ENCODE results near the gene P3H3.

Gene P3H3

DNA sequence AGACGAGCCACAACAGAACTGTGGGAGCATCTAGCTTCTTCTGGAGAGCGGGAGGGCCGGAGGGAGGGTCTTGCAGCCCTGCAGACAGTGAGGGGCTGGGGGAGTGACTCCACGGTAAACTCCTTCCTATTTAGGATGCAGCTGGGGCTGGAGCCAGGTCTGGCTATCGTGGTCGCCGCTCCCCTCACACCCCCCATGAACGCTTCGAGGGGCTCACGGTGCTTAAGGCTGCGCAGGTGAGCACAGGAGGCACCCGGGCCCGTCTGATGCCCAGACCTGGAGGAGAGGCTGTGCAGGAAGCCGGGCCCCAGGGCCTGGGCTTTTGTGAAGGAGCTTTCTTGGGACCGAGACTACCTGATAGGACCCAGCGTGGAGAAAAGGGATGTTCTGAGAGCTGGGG is 8.6 kb downstream of the P3H3 start:
- peaks cover 37% of the 10 kb centered on the region for H3K36me3 ChIP-seq (ENCODE audit: control insufficient read depth, insufficient read depth, low read length)
- H3K4me3 ChIP-seq (ENCODE audit: low read length), result no peak overlapping the region
- WGBS (ENCODE audit: insufficient coverage, insufficient read length), result no CpG with 5 or more reads among the region's 16 CpGs
- H3K4me1 ChIP-seq (ENCODE audit: control insufficient read depth, insufficient read depth, low read length), result no peaks in the 10 kb centered on the region
- no peaks in the 10 kb centered on the region for H3K9me3 ChIP-seq (ENCODE audit: control insufficient read depth, insufficient read depth, low read length)
- DNase-seq (ENCODE audit: low read depth, low spot score), result no peak
- no peak overlapping the region for H3K27ac ChIP-seq (ENCODE audit: low read length)
- H3K27me3 ChIP-seq (ENCODE audit: control insufficient read depth, insufficient read depth, low read length), result no peaks in the 10 kb centered on the region

DNA sequence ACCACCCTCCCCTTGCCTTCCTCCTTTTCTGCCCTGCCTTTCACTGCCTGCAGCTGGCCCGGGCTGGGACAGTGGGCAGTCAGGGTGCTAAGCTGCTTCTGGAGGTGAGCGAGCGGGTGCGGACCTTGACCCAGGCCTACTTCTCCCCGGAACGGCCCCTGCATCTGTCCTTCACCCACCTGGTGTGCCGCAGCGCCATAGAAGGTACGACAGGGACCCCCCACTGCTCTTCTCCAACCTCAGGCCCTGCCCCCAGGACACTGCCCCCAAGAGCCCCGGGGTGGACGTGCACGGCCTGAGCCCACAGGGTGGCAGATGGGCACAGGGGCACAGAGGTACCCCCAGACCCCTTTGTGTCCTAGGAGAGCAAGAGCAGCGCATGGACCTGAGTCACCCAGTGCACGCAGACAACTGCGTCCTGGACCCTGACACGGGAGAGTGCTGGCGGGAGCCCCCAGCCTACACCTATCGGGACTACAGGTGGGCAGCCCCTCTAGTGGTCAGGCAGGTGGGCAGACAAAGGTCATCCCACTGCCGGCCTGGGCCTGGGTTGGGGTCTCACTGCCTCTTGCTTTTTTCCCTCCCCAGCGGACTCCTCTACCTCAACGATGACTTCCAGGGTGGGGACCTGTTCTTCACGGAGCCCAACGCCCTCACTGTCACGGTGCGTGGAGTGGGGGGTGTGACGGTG is 9.3 kb downstream of the P3H3 start:
- WGBS (ENCODE audit: insufficient coverage, insufficient read length), result no CpG with 5 or more reads among the region's 26 CpGs
- H3K9me3 ChIP-seq (ENCODE audit: control insufficient read depth, insufficient read depth, low read length), result no peaks in the 10 kb centered on the region
- H3K27me3 ChIP-seq (ENCODE audit: control insufficient read depth, insufficient read depth, low read length), result no peaks in the 10 kb centered on the region
- no peak for DNase-seq (ENCODE audit: low read depth, low spot score)
- no peak overlapping the region for H3K27ac ChIP-seq (ENCODE audit: low read length)
- peaks cover 35% of the 10 kb centered on the region for H3K36me3 ChIP-seq (ENCODE audit: control insufficient read depth, insufficient read depth, low read length)
- H3K4me1 ChIP-seq (ENCODE audit: control insufficient read depth, insufficient read depth, low read length), result no peaks in the 10 kb centered on the region
- H3K4me3 ChIP-seq (ENCODE audit: low read length), result no peak overlapping the region

DNA sequence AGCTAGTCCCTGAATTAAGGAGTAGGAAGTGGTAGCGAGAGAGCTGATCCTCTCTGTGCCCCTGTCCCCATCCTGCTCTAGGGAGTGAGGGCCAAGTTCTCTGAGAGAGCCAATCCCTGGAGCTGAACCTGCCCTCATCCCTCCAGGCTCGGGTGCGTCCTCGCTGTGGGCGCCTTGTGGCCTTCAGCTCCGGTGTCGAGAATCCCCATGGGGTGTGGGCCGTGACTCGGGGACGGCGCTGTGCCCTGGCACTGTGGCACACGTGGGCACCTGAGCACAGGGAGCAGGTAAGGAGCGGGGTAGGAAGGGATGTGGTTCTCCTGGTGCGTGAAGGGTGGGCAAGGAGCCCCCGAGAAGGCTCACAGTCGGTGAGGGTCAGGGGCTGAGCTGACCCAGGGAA is 10.6 kb downstream of the P3H3 start:
- Histone ChIP-seq H3K36me3 (ENCODE audit: control insufficient read depth, insufficient read depth, low read length) (peaks cover 37% of the 10 kb centered on the region), H3K4me1 (ENCODE audit: control insufficient read depth, insufficient read depth, low read length) (0 out of 2 replicates have a peak, but pooled peaks cover 1% of the 10 kb centered on the region), H3K4me3 (ENCODE audit: low read length) (no peak overlapping the region), H3K9me3 (ENCODE audit: control insufficient read depth, insufficient read depth, low read length) (no peaks in the 10 kb centered on the region), H3K27ac (ENCODE audit: low read length) (no peak overlapping the region), H3K27me3 (ENCODE audit: control insufficient read depth, insufficient read depth, low read length) (no peaks in the 10 kb centered on the region)
- WGBS (ENCODE audit: insufficient coverage, insufficient read length), result no CpG with 5 or more reads among the region's 16 CpGs
- DNase-seq (ENCODE audit: low read depth, low spot score), result no peak

DNA sequence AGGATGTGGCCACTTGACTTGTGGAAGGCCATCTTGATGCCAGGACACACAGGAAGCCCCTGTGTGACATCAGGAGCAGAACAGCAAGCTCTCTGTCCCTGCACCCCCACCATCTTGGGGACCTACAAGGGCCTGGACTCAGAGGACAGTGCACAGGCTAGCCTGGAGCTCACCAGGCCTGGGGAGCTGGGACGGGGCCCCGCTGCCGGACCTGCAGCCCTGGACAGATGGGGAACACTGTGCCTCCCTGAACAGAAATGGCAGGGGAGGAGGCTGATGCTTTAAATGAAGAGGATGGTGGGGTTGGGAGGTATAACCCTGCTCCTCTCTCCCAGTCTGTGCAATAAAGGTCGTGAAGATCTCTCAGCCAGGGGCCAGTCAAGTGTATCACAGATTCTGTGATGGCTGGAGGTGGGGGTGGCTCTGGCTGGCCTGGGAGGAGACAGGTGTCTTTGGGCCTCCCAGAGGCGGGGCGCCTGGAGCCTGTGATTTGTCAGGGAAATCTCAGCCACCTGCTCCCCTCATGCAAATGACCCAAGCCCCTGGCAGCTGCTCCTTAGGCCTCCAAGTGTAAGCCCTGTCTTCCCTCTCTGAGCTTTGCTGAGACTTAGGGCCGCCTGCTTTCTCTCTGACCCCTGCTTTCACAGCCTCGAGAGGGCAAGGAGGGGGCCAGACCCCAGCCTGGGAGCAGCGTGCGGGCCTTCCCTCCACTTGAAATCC is 11.4 kb downstream of the P3H3 start:
- WGBS (ENCODE audit: insufficient coverage, insufficient read length), result no CpG with 5 or more reads among the region's 10 CpGs
- peaks cover 38% of the 10 kb centered on the region for H3K36me3 ChIP-seq (ENCODE audit: control insufficient read depth, insufficient read depth, low read length)

DNA sequence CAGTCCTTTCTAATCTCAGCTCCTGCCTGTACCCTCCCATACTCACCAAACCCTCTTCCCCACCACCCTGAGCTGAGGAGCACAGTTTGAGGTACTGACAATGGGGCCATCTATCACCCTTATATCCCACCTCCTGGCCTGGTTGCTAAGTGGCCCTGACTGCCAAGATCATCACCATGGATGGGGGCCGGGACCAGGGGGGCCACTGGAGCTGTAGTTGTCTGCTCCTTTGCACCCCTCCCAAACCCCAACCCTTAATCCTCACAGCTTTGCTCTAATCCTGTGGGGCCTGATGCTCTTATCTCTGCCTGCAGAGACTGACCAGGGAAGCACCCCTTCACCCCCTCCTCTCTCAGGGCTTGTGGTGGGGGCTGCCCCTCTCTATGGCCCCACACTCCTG is 12.1 kb downstream of the P3H3 start:
- H3K4me1 ChIP-seq (ENCODE audit: control insufficient read depth, insufficient read depth, low read length), result 0 out of 2 replicates have a peak, but pooled peaks cover 1% of the 10 kb centered on the region
- H3K36me3 ChIP-seq (ENCODE audit: control insufficient read depth, insufficient read depth, low read length), result peaks cover 42% of the 10 kb centered on the region
- H3K27ac ChIP-seq (ENCODE audit: low read length), result no peak overlapping the region
- H3K27me3 ChIP-seq (ENCODE audit: control insufficient read depth, insufficient read depth, low read length), result no peaks in the 10 kb centered on the region
- H3K9me3 ChIP-seq (ENCODE audit: control insufficient read depth, insufficient read depth, low read length), result no peaks in the 10 kb centered on the region
- WGBS (ENCODE audit: insufficient coverage, insufficient read length), result no CpG with 5 or more reads among the region's 1 CpG
- DNase-seq (ENCODE audit: low read depth, low spot score), result no peak
- no peak overlapping the region for H3K4me3 ChIP-seq (ENCODE audit: low read length)

More for the DNA sequence above, 11.4 kb downstream of the P3H3 start:
- Histone ChIP-seq H3K4me3 (ENCODE audit: low read length) (no peak overlapping the region), H3K4me1 (ENCODE audit: control insufficient read depth, insufficient read depth, low read length) (0 out of 2 replicates have a peak, but pooled peaks cover 1% of the 10 kb centered on the region), H3K9me3 (ENCODE audit: control insufficient read depth, insufficient read depth, low read length) (no peaks in the 10 kb centered on the region), H3K27ac (ENCODE audit: low read length) (no peak overlapping the region), H3K27me3 (ENCODE audit: control insufficient read depth, insufficient read depth, low read length) (no peaks in the 10 kb centered on the region)
- no peak for DNase-seq (ENCODE audit: low read depth, low spot score)

DNA sequence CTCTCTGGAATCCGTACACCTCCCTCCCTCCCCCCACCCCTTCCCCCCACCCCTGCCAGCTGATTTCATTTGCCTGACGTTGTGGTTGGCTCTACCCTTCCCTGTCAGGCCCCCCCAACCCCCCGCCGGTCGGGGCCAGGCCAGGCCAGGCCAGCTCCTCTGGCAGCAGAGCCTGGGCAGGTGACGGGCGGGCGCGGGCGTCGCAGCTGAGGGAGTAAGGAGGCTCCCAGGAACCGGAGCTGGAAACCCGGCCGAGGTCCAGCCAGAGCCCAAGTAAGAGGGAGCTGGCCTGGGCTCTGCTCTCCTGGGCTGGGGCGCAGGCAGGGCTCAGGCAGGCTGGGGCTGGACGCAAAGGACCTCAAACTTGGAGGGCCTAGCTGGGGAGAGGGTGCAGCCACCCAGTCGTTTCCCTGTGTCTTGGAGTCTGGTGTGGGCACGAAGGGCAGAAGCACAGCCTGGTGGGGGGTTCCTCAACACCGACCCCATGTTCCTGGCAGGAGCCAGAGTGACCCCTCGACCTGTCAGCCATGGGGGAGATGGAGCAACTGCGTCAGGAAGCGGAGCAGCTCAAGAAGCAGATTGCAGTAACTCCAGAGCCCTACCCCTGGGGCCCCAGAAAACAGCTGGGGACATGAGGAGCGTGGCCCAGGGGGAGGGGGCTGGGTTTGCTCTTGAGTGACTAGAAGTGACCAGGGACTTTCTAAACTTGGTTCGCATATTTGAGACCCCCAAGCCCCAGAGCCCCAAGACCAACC is 12.7 kb downstream of the P3H3 start, which contains the start of gene GNB3:
TSS of gene GNB3 (plus strand) at position 165 of the 755 bp plus-strand sequence. CDS start at position 528, 363 bp downstream.
- 0 out of 2 replicates have a peak, but pooled peaks cover 1% of the 10 kb centered on the region for H3K4me1 ChIP-seq (ENCODE audit: control insufficient read depth, insufficient read depth, low read length)
- no peak within 1 kb of the TSS for H3K27ac ChIP-seq (ENCODE audit: low read length)
- DNase-seq (ENCODE audit: low read depth, low spot score), result no peak
- H3K9me3 ChIP-seq (ENCODE audit: control insufficient read depth, insufficient read depth, low read length), result no peaks in the 10 kb centered on the region
- H3K36me3 ChIP-seq (ENCODE audit: control insufficient read depth, insufficient read depth, low read length), result peaks cover 45% of the 10 kb centered on the region
- WGBS (ENCODE audit: insufficient coverage, insufficient read length), result no CpG with 5 or more reads among the region's 24 CpGs
- no peak within 1 kb of the TSS for H3K4me3 ChIP-seq (ENCODE audit: low read length)
- no peaks in the 10 kb centered on the region for H3K27me3 ChIP-seq (ENCODE audit: control insufficient read depth, insufficient read depth, low read length)

DNA sequence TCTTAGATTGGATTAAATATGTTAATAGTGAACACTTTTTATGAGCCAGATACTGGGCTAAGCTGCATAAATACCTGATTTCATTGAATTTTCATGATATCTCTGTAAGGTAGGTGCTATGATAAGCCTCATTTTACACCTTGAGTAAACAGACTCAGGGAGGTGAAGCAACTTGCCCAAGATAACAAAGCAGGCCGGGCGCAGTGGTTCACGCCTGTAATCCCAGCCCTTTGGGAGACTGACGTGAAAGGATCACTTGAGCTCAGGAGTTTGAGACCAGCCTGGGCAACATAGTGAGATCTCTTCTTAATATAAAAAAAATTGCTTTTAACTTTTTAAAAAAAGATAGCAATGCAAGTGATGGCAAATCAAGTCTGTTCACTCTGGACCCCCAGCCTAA is 13.9 kb downstream of the P3H3 start:
- Histone ChIP-seq H3K27me3 (ENCODE audit: control insufficient read depth, insufficient read depth, low read length) (no peaks in the 10 kb centered on the region), H3K4me3 (ENCODE audit: low read length) (no peak overlapping the region), H3K4me1 (ENCODE audit: control insufficient read depth, insufficient read depth, low read length) (0 out of 2 replicates have a peak, but pooled peaks cover 1% of the 10 kb centered on the region), H3K27ac (ENCODE audit: low read length) (no peak overlapping the region), H3K36me3 (ENCODE audit: control insufficient read depth, insufficient read depth, low read length) (peaks cover 50% of the 10 kb centered on the region), H3K9me3 (ENCODE audit: control insufficient read depth, insufficient read depth, low read length) (no peaks in the 10 kb centered on the region)
- no peak for DNase-seq (ENCODE audit: low read depth, low spot score)
- WGBS (ENCODE audit: insufficient coverage, insufficient read length), result no CpG with 5 or more reads among the region's 4 CpGs

DNA sequence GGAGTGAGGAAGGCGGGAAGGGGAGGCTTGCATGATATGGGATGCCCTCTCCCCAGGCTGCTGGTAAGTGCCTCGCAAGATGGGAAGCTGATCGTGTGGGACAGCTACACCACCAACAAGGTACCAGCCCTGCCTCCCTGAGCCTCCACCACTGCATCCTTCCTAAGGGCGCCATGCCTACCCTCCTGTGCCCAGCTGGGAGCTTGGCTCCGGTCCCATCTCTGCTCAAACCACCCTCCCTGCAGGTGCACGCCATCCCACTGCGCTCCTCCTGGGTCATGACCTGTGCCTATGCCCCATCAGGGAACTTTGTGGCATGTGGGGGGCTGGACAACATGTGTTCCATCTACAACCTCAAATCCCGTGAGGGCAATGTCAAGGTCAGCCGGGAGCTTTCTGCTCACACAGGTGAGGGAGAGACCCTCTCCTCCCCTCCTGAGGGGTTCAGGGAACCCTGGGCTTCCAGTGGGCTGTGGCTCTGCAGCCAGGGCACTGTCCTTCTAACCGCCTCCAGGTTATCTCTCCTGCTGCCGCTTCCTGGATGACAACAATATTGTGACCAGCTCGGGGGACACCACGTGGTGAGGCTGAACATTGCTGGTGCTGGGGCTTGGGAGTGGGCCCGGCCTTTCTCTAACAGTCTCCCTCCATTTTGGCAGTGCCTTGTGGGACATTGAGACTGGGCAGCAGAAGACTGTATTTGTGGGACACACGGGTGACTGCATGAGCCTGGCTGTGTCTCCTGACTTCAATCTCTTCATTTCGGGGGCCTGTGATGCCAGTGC is 15.1 kb downstream of the P3H3 start:
- WGBS (ENCODE audit: insufficient coverage, insufficient read length), result no CpG with 5 or more reads among the region's 16 CpGs
- Histone ChIP-seq H3K4me3 (ENCODE audit: low read length) (no peak overlapping the region), H3K27me3 (ENCODE audit: control insufficient read depth, insufficient read depth, low read length) (no peaks in the 10 kb centered on the region), H3K36me3 (ENCODE audit: control insufficient read depth, insufficient read depth, low read length) (peaks cover 38% of the 10 kb centered on the region), H3K9me3 (ENCODE audit: control insufficient read depth, insufficient read depth, low read length) (no peaks in the 10 kb centered on the region), H3K4me1 (ENCODE audit: control insufficient read depth, insufficient read depth, low read length) (0 out of 2 replicates have a peak, but pooled peaks cover 1% of the 10 kb centered on the region), H3K27ac (ENCODE audit: low read length) (no peak overlapping the region)
- DNase-seq (ENCODE audit: low read depth, low spot score), result no peak

DNA sequence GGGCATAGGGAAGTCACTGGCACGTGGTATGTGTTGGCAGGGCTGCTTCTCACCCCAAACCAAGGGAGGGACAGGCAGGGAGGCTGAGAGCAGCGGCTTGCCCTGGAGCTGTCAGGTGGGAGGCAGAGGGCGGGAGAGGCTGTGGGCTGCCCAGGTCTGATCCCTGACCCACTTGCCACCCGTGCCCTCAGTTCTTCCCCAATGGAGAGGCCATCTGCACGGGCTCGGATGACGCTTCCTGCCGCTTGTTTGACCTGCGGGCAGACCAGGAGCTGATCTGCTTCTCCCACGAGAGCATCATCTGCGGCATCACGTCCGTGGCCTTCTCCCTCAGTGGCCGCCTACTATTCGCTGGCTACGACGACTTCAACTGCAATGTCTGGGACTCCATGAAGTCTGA is 17.2 kb downstream of the P3H3 start:
- H3K4me1 ChIP-seq (ENCODE audit: control insufficient read depth, insufficient read depth, low read length), result 0 out of 2 replicates have a peak, but pooled peaks cover 1% of the 10 kb centered on the region
- no peaks in the 10 kb centered on the region for H3K9me3 ChIP-seq (ENCODE audit: control insufficient read depth, insufficient read depth, low read length)
- DNase-seq (ENCODE audit: low read depth, low spot score), result no peak
- H3K27ac ChIP-seq (ENCODE audit: low read length), result no peak overlapping the region
- H3K27me3 ChIP-seq (ENCODE audit: control insufficient read depth, insufficient read depth, low read length), result no peaks in the 10 kb centered on the region
- no peak overlapping the region for H3K4me3 ChIP-seq (ENCODE audit: low read length)
- WGBS (ENCODE audit: insufficient coverage, insufficient read length), result no CpG with 5 or more reads among the region's 17 CpGs
- peaks cover 34% of the 10 kb centered on the region for H3K36me3 ChIP-seq (ENCODE audit: control insufficient read depth, insufficient read depth, low read length)
